ENCODE results near the gene MUC4. TPM values are rescaled to one million over a fixed set of nuclear protein-coding genes. Genes with fewer than 3 reads are reported as not detected.
A peak's percentile ranks its signal among the peaks of the same experiment; 100 is the strongest.

The MUC4 gene
- total and polyA plus RNA-seq, 9 of the 15 experiments (the other 6 are each of a cell fraction or from before 2014, with no cell fraction given), result under 0.01 to 0.21 (median 0.10) TPM; not detected in 4

- TF ChIP-seq RAD51 (IDR thresholded peaks at IDR 0.05; ENCODE audit: borderline replicate concordance, low read depth) (peak; percentile 93), TOE1 (IDR thresholded peaks at IDR 0.05; ENCODE audit: borderline replicate concordance) (peak; percentile 87; the same call in 1 of the 2 replicates), TOE1 (CRISPR knock-in tag; IDR thresholded peaks at IDR 0.05; ENCODE audit: borderline replicate concordance, low read depth) (no peak), NFIC (IDR thresholded peaks at IDR 0.05) (peak; percentile 63), USF2 (CRISPR knock-in tag; IDR thresholded peaks at IDR 0.05) (peak; percentile 77)
Measured at GRCh38 chr3:195823280-195823679, 11.6 kb upstream of the MUC4 start (continued).

GRCh38 chr3:195822131-195822696, 10.5 kb upstream of the MUC4 start:
- H3K9me1 ChIP-seq (ENCODE audit: control insufficient read depth, insufficient read depth, low read length), result peaks cover 2% of the 10 kb centered on the region
- no peak overlapping the region for H3K27ac ChIP-seq (ENCODE audit: extremely low read depth, low read depth, low read length)
- POLR2A ChIA-PET, result interaction anchor here (0.9 to 1.7 kb wide), 3 partner anchors 9 to 12 kb away, joined by 3 to 8 read pairs (median 5); no protein-coding TSS in a partner anchor
- H3K9me3 ChIP-seq (replicated peaks; ENCODE audit: control insufficient read depth, insufficient read depth, low read depth, low read length), result no peaks in the 10 kb centered on the region
- no peak overlapping the region for H3K4me2 ChIP-seq (ENCODE audit: insufficient read depth, low read length)
- TF ChIP-seq ZEB2 (IDR thresholded peaks at IDR 0.05) (0 out of 2 replicates have a peak, but pooled peaks have one; percentile 50), ZNF224 (CRISPR knock-in tag; IDR thresholded peaks at IDR 0.05) (no peak)
- H3K9ac ChIP-seq (ENCODE audit: insufficient read depth in 1 of 2, low read depth in 2 of 2, low read length in 2 of 2), result no peak overlapping the region
- 61% methylated on average over 16 of the region's 16 CpGs for WGBS (ENCODE audit: insufficient coverage, low coverage, missing lambda C conversion rate)
- H3K79me2 ChIP-seq (ENCODE audit: control insufficient read depth, insufficient read depth, low read length), result no peaks in the 10 kb centered on the region
- no peak for ATAC-seq
- in situ Hi-C loops (cut with MboI) (no loop called here), intact Hi-C loops (cut with micrococcal nuclease) (no loop called here)
- H3K27me3 ChIP-seq (ENCODE audit: control insufficient read depth in 2 of 2, insufficient read depth in 2 of 2, low read length in 2 of 2), result peaks cover 9 to 33% of the 10 kb centered on the region in 2 experiments
- H2AFZ ChIP-seq (ENCODE audit: low read depth, low read length), result no peak overlapping the region
- H3K4me1 ChIP-seq (replicated peaks in 1 of 2; ENCODE audit: control insufficient read depth in 2 of 2, insufficient read depth in 2 of 2, low read length in 2 of 2), result peaks cover 0 to 37% of the 10 kb centered on the region in 2 experiments; a peak in 2 of 5 replicates
- BruUV-seq (replicated peaks), result no TSS peak
- H3K36me3 ChIP-seq (ENCODE audit: control insufficient read depth, insufficient read depth, low read length), result no peaks in the 10 kb centered on the region
- DNase-seq (ENCODE audit: extremely low read depth in 1 of 4, low spot score in 3 of 4), result no peak
- CTCF ChIA-PET (ENCODE audit: low intra/inter-chr PET ratio), result no interaction called here
- no peaks in the 10 kb centered on the region for H4K20me1 ChIP-seq (replicated peaks; ENCODE audit: control insufficient read depth, insufficient read depth, low read length)
- peak; percentile 19 for FAIRE-seq
- H3K4me3 ChIP-seq, result no peak overlapping the region

All from K562 (cell line).